Epithelial cell of proximal tubule (primary cell): Measurements from ENCODE around the gene PPM1J. TPM values are rescaled to one million over a fixed set of nuclear protein-coding genes. Genes with fewer than 3 reads are reported as not detected.

Source experiments
- DNase-seq: peaks from one replicate; pipeline ENCODE4 v3.0.0-alpha.2; 2011; ENCODE audit warnings: low read depth
- H3K4me3 ChIP-seq: 2 replicates; pipeline ENCODE4 v1.5.1; 2011; ENCODE audit warnings: low read depth, mild to moderate bottlenecking, low read length
- total RNA-seq: library from RNA; depleted of rRNA; stranded (reverse); fragments of >200 nt; gene quantifications from 2 replicates; pipeline ENCODE4 v1.2.3, GENCODE V29; 2015
- TF ChIP-seq, protein P1 (sequence below): conservative IDR thresholded peaks from 2 replicates; pipeline ENCODE4 v1.5.1; 2012; ENCODE audit warnings: low read depth, mild to moderate bottlenecking, low read length

PPM1J gene
- total RNA-seq, 1 donor from 2014 or later, result 3.2 TPM

DNA sequence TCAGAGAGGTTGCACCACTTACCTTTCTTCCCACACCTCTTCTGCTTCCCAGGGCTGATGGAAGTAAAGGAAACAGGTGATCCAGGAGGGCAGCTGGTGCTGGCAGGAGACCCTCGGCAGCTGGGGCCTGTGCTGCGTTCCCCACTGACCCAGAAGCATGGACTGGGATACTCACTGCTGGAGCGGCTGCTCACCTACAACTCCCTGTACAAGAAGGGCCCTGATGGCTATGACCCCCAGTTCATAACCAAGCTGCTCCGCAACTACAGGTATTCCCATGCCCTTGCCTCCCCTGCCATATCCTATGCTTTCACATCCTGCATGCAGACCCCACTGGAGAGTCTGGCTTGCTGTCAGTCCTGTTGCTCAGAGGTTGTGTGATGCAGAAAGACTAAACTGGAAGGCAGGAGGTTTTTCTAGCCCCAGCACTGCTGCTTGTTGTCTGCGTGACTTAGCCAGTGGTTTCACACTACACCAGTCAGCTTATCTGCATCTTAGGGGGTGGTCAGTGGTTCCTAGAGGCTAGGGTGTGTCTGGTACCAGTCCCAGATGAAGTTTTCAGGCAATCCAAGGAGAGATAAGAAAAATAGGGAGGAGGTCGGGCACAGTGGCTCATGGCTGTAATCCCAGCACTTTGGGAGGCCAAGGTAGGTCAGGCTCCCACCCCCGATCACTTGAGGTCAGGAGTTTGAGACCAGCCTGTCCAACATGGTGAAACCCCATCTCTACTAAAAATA is 18.4 kb downstream of the PPM1J start:
- H3K4me3 ChIP-seq, result no peak overlapping the region
- DNase-seq, result no peak
- TF ChIP-seq, protein P1, sequence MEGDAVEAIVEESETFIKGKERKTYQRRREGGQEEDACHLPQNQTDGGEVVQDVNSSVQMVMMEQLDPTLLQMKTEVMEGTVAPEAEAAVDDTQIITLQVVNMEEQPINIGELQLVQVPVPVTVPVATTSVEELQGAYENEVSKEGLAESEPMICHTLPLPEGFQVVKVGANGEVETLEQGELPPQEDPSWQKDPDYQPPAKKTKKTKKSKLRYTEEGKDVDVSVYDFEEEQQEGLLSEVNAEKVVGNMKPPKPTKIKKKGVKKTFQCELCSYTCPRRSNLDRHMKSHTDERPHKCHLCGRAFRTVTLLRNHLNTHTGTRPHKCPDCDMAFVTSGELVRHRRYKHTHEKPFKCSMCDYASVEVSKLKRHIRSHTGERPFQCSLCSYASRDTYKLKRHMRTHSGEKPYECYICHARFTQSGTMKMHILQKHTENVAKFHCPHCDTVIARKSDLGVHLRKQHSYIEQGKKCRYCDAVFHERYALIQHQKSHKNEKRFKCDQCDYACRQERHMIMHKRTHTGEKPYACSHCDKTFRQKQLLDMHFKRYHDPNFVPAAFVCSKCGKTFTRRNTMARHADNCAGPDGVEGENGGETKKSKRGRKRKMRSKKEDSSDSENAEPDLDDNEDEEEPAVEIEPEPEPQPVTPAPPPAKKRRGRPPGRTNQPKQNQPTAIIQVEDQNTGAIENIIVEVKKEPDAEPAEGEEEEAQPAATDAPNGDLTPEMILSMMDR, result no peak

DNA sequence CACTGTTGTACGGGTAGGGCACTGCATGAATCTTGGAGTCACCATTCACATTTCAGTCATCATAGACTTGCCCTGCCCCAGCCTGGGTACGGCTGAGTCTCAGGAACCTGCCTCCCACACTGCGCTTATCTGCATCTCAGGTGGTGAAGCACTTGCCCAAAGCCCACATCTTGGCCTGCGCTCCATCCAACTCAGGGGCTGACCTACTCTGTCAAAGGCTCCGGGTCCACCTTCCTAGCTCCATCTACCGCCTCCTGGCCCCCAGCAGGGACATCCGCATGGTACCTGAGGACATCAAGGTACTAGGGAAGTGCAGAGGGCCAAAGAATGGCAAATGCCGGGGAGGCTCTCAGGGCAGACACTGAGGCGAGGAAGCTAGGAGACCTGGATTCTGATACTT is 19.9 kb downstream of the PPM1J start:
- TF ChIP-seq, protein P1, result no peak
- no peak overlapping the region for H3K4me3 ChIP-seq
- no peak for DNase-seq

DNA sequence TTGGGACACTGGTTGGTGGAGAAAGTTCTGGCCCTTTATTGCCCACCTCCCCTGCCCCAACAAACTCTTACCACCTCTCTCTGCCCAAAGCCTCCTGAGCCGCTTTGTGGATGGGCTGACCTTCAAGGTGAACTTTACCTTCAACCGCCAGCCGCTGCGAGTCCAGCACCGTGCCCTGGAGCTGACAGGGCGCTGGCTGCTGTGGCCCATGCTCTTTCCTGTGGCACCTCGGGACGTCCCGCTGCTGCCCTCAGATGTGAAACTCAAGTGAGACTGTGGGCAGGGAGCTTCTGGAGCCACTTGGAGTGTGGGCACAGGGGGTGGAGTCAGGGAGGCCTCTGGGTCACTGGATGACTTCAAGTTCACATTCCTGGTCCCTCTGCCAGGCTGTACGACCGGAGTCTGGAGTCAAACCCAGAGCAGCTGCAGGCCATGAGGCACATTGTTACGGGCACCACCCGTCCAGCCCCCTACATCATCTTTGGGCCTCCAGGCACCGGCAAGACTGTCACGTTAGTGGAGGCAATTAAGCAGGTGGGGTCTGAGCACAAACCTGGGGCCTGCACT is 20.7 kb downstream of the PPM1J start:
- no peak overlapping the region for H3K4me3 ChIP-seq
- no peak for DNase-seq
- TF ChIP-seq, protein P1, result no peak

- TF ChIP-seq, protein P1, result no peak
- H3K4me3 ChIP-seq, result no peak overlapping the region
- no peak for DNase-seq
These were observed 21.3 kb downstream of the PPM1J start for GRCh38 chr1:112693821-112694220.

DNA sequence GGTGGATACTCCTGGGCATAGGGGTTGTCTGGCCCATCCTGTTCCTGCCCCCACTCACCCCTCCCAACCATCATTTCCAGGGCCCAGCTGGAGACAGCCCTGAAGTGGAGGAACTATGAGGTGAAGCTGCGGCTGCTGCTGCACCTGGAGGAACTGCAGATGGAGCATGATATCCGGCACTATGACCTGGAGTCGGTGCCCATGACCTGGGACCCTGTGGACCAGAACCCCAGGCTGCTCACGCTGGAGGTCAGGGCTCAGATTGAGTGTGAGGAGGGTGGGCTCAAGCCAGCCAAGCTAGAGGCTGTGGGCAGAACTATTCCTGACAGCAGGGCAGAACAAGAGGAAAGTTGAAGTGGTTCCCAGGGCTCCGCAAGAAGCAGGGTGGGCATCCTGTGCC is 22.5 kb downstream of the PPM1J start:
- H3K4me3 ChIP-seq, result no peak overlapping the region
- DNase-seq, result no peak
- TF ChIP-seq, protein P1, result no peak

- no peak overlapping the region for H3K4me3 ChIP-seq
- TF ChIP-seq, protein P1, result no peak
- DNase-seq, result no peak
These were observed 25.3 kb downstream of the PPM1J start for GRCh38 chr1:112689842-112690237.
